H9 (cell line): ENCODE data around the gene ZNF44. TPM values are rescaled to one million over a fixed set of nuclear protein-coding genes. Genes with fewer than 3 reads are reported as not detected.

Experiments used
- DNase-seq: peaks from one replicate; pipeline ENCODE4 v3.0.0-alpha.2; 2017
- H2AFZ ChIP-seq: one replicate; pipeline ENCODE4 v1.6.1; 2013; ENCODE audit warnings: mild to moderate bottlenecking, low read length, control low read depth, moderate library complexity
- H2AK5ac ChIP-seq: 2 replicates; pipeline ENCODE4 v1.6.1; 2013; ENCODE audit warnings: low read length, control low read depth, mixed read lengths; ENCODE audit not compliant: insufficient read length
- H2BK120ac ChIP-seq: one replicate; pipeline ENCODE4 v1.6.1; 2013; ENCODE audit warnings: low read depth, mild to moderate bottlenecking, low read length, control low read depth, inconsistent platforms; ENCODE audit not compliant: poor library complexity, severe bottlenecking
- H2BK12ac ChIP-seq: 2 replicates; pipeline ENCODE4 v1.6.1; 2013; ENCODE audit warnings: low read length, control low read depth, mixed read lengths, low read depth; ENCODE audit not compliant: insufficient read length
- H2BK15ac ChIP-seq: 2 replicates; pipeline ENCODE4 v1.6.1; 2013; ENCODE audit warnings: low read depth, low read length, control low read depth
- H2BK20ac ChIP-seq: one replicate; pipeline ENCODE4 v1.6.1; 2013; ENCODE audit warnings: low read depth, mild to moderate bottlenecking, low read length, control low read depth, inconsistent platforms; ENCODE audit not compliant: poor library complexity, severe bottlenecking
- H2BK5ac ChIP-seq: 2 replicates; pipeline ENCODE4 v1.6.1; 2013; ENCODE audit warnings: low read length, control low read depth, mixed read lengths; ENCODE audit not compliant: insufficient read length
- H3K14ac ChIP-seq: 2 replicates; pipeline ENCODE4 v1.6.1; 2013; ENCODE audit warnings: low read length, control low read depth; ENCODE audit not compliant: insufficient read depth
- H3K18ac ChIP-seq: 2 replicates; pipeline ENCODE4 v1.6.1; 2013; ENCODE audit warnings: low read depth, mild to moderate bottlenecking, mixed read lengths, low read length, control low read depth; ENCODE audit not compliant: insufficient read length
- H3K23ac ChIP-seq: 2 replicates; pipeline ENCODE4 v1.6.1; 2013; ENCODE audit warnings: low read length, control low read depth, mixed read lengths, low read depth; ENCODE audit not compliant: insufficient read length
- H3K23me2 ChIP-seq: 2 replicates; pipeline ENCODE4 v1.6.1; 2013; ENCODE audit warnings: low read depth, mild to moderate bottlenecking, mixed read lengths, low read length, control low read depth; ENCODE audit not compliant: insufficient read length, poor library complexity, severe bottlenecking
- H3K27ac ChIP-seq: 2 replicates; pipeline ENCODE4 v1.5.1; 2013; ENCODE audit warnings: low read length, control low read depth, mixed read lengths, low read depth; ENCODE audit not compliant: insufficient read length
- H3K27me3 ChIP-seq: 2 replicates; pipeline ENCODE4 v1.6.1; 2013; ENCODE audit warnings: low read length, control low read depth, inconsistent platforms; ENCODE audit not compliant: insufficient read depth
- H3K4ac ChIP-seq: 2 replicates; pipeline ENCODE4 v1.6.1; 2013; ENCODE audit warnings: low read depth, mild to moderate bottlenecking, control low read depth, inconsistent platforms, low read length, moderate library complexity
- H3K4me1 ChIP-seq: 2 replicates; pipeline ENCODE4 v1.6.1; 2013; ENCODE audit warnings: low read length, control low read depth, inconsistent platforms; ENCODE audit not compliant: insufficient read depth
- H3K4me2 ChIP-seq: 2 replicates; pipeline ENCODE4 v1.6.1; 2013; ENCODE audit warnings: low read length, control low read depth, mixed read lengths; ENCODE audit not compliant: insufficient read length, insufficient read depth
- H3K56ac ChIP-seq: 2 replicates; pipeline ENCODE4 v1.6.1; 2013; ENCODE audit warnings: low read depth, mild to moderate bottlenecking, mixed read lengths, low read length, control low read depth; ENCODE audit not compliant: insufficient read length
- H3K79me1 ChIP-seq: 2 replicates; pipeline ENCODE4 v1.6.1; 2013; ENCODE audit warnings: low read depth, mild to moderate bottlenecking, moderate library complexity, low read length, control low read depth, inconsistent platforms; ENCODE audit not compliant: insufficient read depth, poor library complexity, severe bottlenecking
- H3K79me2 ChIP-seq: 2 replicates; pipeline ENCODE4 v1.6.1; 2013; ENCODE audit warnings: low read length, control low read depth, inconsistent platforms; ENCODE audit not compliant: insufficient read depth
- H3K9ac ChIP-seq: 2 replicates; pipeline ENCODE4 v1.6.1; 2013; ENCODE audit warnings: low read length, control low read depth, mixed read lengths; ENCODE audit not compliant: insufficient read length; ENCODE audit errors: extremely low read depth
- H3K9me3 ChIP-seq: one replicate; pipeline ENCODE4 v1.6.1; 2013; ENCODE audit warnings: low read depth, low read length, inconsistent platforms; ENCODE audit not compliant: control insufficient read depth
- H3T11ph ChIP-seq: one replicate; pipeline ENCODE4 v1.6.1; 2013; ENCODE audit warnings: mild to moderate bottlenecking, low read length, control low read depth, inconsistent platforms
- H4K20me1 ChIP-seq: one replicate; pipeline ENCODE4 v1.6.1; 2013; ENCODE audit not compliant: control insufficient read depth, insufficient read length, insufficient read depth
- H4K5ac ChIP-seq: 2 replicates; pipeline ENCODE4 v1.6.1; 2013; ENCODE audit warnings: low read depth, mild to moderate bottlenecking, mixed read lengths, low read length, control low read depth; ENCODE audit not compliant: insufficient read length
- H4K8ac ChIP-seq: replicated peaks from 2 replicates; pipeline ENCODE4 v1.6.1; 2013; ENCODE audit warnings: low read length, control low read depth, mixed read lengths, low read depth; ENCODE audit not compliant: insufficient read length
- H4K91ac ChIP-seq: 2 replicates; pipeline ENCODE4 v1.6.1; 2013; ENCODE audit warnings: low read depth, mild to moderate bottlenecking, moderate library complexity, mixed read lengths, low read length, control low read depth; ENCODE audit not compliant: insufficient read length
- H3K27ac Mint-ChIP-seq, 3 experiments: 2 replicates in 2 of 3; 3 replicates in 1 of 3; pipeline ENCODE4 v1.8.0; 2020 to 2021; ENCODE audit warnings: mixed read lengths in 3 of 3, mild to moderate bottlenecking in 1 of 3, moderate library complexity in 1 of 3
- H3K27me3 Mint-ChIP-seq: 2 replicates; pipeline ENCODE4 v1.8.0; 2021; ENCODE audit warnings: low read depth, mild to moderate bottlenecking, moderate library complexity, mixed read lengths
- H3K36me3 Mint-ChIP-seq, 3 experiments: 2 replicates in 2 of 3; 3 replicates in 1 of 3; pipeline ENCODE4 v1.8.0; 2020 to 2021; ENCODE audit warnings: low read depth in 3 of 3, mixed read lengths in 3 of 3; ENCODE audit not compliant: insufficient read depth in 1 of 3
- H3K4me1 Mint-ChIP-seq, 2 experiments: 2 replicates each; pipeline ENCODE4 v1.8.0; 2020; ENCODE audit warnings: mixed read lengths in 2 of 2
- H3K4me3 Mint-ChIP-seq, 2 experiments: 2 replicates in 1 of 2; 3 replicates in 1 of 2; pipeline ENCODE4 v1.8.0; 2020 to 2021; ENCODE audit warnings: mild to moderate bottlenecking in 2 of 2, mixed read lengths in 2 of 2, moderate library complexity in 1 of 2
- H3K9me3 Mint-ChIP-seq, 2 experiments: 2 replicates in 1 of 2; 3 replicates in 1 of 2; pipeline ENCODE4 v1.8.0; 2020; ENCODE audit warnings: mild to moderate bottlenecking in 2 of 2, mixed read lengths in 2 of 2, moderate library complexity in 1 of 2
- WGBS: extraction: QIAGEN DNeasy Blood & Tissue Kit; methylation state at CpG from one replicate; pipeline ENCODE4 v1.1.7; 2013; ENCODE audit warnings: missing lambda C conversion rate, low lambda C conversion rate, mixed read lengths; ENCODE audit not compliant: insufficient read length; ENCODE audit errors: extremely low coverage; 5-methylcytosine and 5-hydroxymethylcytosine counted together
- total RNA-seq: library from RNA; stranded (reverse); gene quantifications from 2 replicates; pipeline ENCODE4 v1.2.1, GENCODE V29; 2021
- TF ChIP-seq, protein P1 (sequence below): fragments of 200-600 bp; sonication (generic); conservative IDR thresholded peaks from 3 replicates; pipeline ENCODE4 v1.8.0; 2021; ENCODE audit warnings: antibody characterized with exemption, mild to moderate bottlenecking

Gene ZNF44
- total RNA-seq, 1 experiment from 2014 or later = 6.9 TPM

DNA sequence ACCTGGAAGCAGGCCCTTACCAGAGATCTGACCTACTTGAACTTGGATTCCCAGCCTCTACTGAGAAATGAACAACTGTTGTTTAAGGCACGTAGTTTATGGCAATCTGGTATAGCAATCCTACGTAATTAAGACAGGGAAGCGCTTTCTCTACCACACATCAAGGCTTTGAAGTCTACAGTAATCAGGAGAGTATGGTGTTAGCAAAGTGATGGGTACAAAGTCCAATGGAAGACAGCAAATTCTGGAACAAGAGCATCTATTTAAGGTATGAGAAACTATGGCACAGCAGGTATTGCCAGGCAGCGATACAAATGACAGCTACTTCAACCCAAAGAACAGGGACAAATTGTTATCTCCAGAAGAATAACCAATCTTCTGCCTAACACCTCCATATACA is 35.7 kb upstream of the ZNF44 start:
- Histone ChIP-seq H3K27ac (no peak overlapping the region), H3K9ac (no peak overlapping the region), H3K4me2 (no peak overlapping the region), H3K9me3 (no peaks in the 10 kb centered on the region), H2BK15ac (no peak overlapping the region), H2BK12ac (no peak overlapping the region), H3K79me2 (no peaks in the 10 kb centered on the region), H2AFZ (no peak overlapping the region), H3K56ac (no peak overlapping the region), H3K27me3 (no peaks in the 10 kb centered on the region), H3K14ac (no peak overlapping the region), H3K23ac (no peak overlapping the region), H3K4ac (no peak overlapping the region), H2BK5ac (no peak overlapping the region), H2AK5ac (no peak overlapping the region), H3K4me1 (no peaks in the 10 kb centered on the region; the same call in 1 of the 2 replicates), H3K23me2 (peaks cover 5% of the 10 kb centered on the region), H2BK120ac (no peak overlapping the region), H4K8ac (no peak overlapping the region), H2BK20ac (no peak overlapping the region), H3K18ac (no peak overlapping the region), H3K79me1 (no peaks in the 10 kb centered on the region), H4K20me1 (no peaks in the 10 kb centered on the region), H4K91ac (no peak overlapping the region), H4K5ac (no peak overlapping the region), H3T11ph (no peak overlapping the region)
- TF ChIP-seq, protein P1, sequence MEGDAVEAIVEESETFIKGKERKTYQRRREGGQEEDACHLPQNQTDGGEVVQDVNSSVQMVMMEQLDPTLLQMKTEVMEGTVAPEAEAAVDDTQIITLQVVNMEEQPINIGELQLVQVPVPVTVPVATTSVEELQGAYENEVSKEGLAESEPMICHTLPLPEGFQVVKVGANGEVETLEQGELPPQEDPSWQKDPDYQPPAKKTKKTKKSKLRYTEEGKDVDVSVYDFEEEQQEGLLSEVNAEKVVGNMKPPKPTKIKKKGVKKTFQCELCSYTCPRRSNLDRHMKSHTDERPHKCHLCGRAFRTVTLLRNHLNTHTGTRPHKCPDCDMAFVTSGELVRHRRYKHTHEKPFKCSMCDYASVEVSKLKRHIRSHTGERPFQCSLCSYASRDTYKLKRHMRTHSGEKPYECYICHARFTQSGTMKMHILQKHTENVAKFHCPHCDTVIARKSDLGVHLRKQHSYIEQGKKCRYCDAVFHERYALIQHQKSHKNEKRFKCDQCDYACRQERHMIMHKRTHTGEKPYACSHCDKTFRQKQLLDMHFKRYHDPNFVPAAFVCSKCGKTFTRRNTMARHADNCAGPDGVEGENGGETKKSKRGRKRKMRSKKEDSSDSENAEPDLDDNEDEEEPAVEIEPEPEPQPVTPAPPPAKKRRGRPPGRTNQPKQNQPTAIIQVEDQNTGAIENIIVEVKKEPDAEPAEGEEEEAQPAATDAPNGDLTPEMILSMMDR = no peak
- peaks cover 17% of the 10 kb centered on the region for H3K27me3 Mint-ChIP-seq
- no CpG with 5 or more reads among the region's 4 CpGs for WGBS
- peaks cover 18 to 19% of the 10 kb centered on the region in 2 experiments for H3K4me1 Mint-ChIP-seq
- no peak overlapping the region for H3K4me3 Mint-ChIP-seq
- H3K36me3 Mint-ChIP-seq = peaks cover 0 to 9% (median 5%) of the 10 kb centered on the region in 3 experiments; a peak in 3 of 7 replicates
- H3K9me3 Mint-ChIP-seq = peaks cover 18 to 30% of the 10 kb centered on the region in 2 experiments; a peak in 4 of 5 replicates
- no peak for DNase-seq
- no peak overlapping the region for H3K27ac Mint-ChIP-seq
